GM12874 (cell line): Measurements from ENCODE around the gene IL2RA.

Experiments
- CTCF ChIP-seq: IDR thresholded peaks from 2 replicates; pipeline ENCODE4 v1.5.1; 2011; ENCODE audit warnings: low read depth, mild to moderate bottlenecking, control low read depth, low read length, moderate library complexity; ENCODE audit not compliant: insufficient read depth

IL2RA gene

GRCh38 chr10:6062101-6062771 is at the start of gene IL2RA:
IL2RA (minus strand) TSS chr10:6062367; CDS start chr10:6062151, 216 bp downstream.
- TF ChIP-seq CTCF, result no peak

GRCh38 chr10:6110136-6110535 is 48.0 kb upstream of the IL2RA start:
- TF ChIP-seq CTCF, result no peak

- no peak for TF ChIP-seq CTCF
Observed at GRCh38 chr10:6109444-6109775, 47.2 kb upstream of the IL2RA start.

- peak; percentile 42 for TF ChIP-seq CTCF
Observed at GRCh38 chr10:6108631-6109443, 46.7 kb upstream of the IL2RA start.

GRCh38 chr10:6108072-6108471 is 45.9 kb upstream of the IL2RA start:
- no peak for TF ChIP-seq CTCF

GRCh38 chr10:6103591-6103990 is 41.4 kb upstream of the IL2RA start:
- TF ChIP-seq CTCF, result no peak

- TF ChIP-seq CTCF, result no peak
Observed at GRCh38 chr10:6102128-6102527, 40.0 kb upstream of the IL2RA start.
